Measurements from ENCODE around the gene CDH4.

Gene CDH4

GRCh38 chr20:61680096-61680495 lies 428.0 kb downstream of the CDH4 start:
- TF ChIP-seq CTCF (IDR thresholded peaks at IDR 0.05; ENCODE audit: low read depth, low read length), result no peak
- no peak overlapping the region for H3K4me3 ChIP-seq (ENCODE audit: low read depth, low read length)
- DNase-seq (ENCODE audit: low read depth, low spot score), result no peak
- in situ Hi-C loops (cut with HindIII; ENCODE audit: low sequenced_read_pairs), result no loop called here

- H3K4me3 ChIP-seq (ENCODE audit: low read depth, low read length), result no peak overlapping the region
- DNase-seq (ENCODE audit: low read depth, low spot score), result no peak
- in situ Hi-C loops (cut with HindIII; ENCODE audit: low sequenced_read_pairs), result no loop called here
- no peak for TF ChIP-seq CTCF (IDR thresholded peaks at IDR 0.05; ENCODE audit: low read depth, low read length)
Measured at GRCh38 chr20:61682114-61682995, 430.3 kb downstream of the CDH4 start.

GRCh38 chr20:61682996-61683681 lies 431.1 kb downstream of the CDH4 start:
- DNase-seq (ENCODE audit: low read depth, low spot score), result no peak
- no peak overlapping the region for H3K4me3 ChIP-seq (ENCODE audit: low read depth, low read length)
- in situ Hi-C loops (cut with HindIII; ENCODE audit: low sequenced_read_pairs), result no loop called here
- no peak for TF ChIP-seq CTCF (IDR thresholded peaks at IDR 0.05; ENCODE audit: low read depth, low read length)

GRCh38 chr20:61683721-61684120 lies 431.7 kb downstream of the CDH4 start:
- no peak overlapping the region for H3K4me3 ChIP-seq (ENCODE audit: low read depth, low read length)
- no peak for DNase-seq (ENCODE audit: low read depth, low spot score)
- in situ Hi-C loops (cut with HindIII; ENCODE audit: low sequenced_read_pairs), result no loop called here
- no peak for TF ChIP-seq CTCF (IDR thresholded peaks at IDR 0.05; ENCODE audit: low read depth, low read length)

- no peak for TF ChIP-seq CTCF (IDR thresholded peaks at IDR 0.05; ENCODE audit: low read depth, low read length)
- DNase-seq (ENCODE audit: low read depth, low spot score), result no peak
- no peak overlapping the region for H3K4me3 ChIP-seq (ENCODE audit: low read depth, low read length)
- in situ Hi-C loops (cut with HindIII; ENCODE audit: low sequenced_read_pairs), result no loop called here
Measured at GRCh38 chr20:61684136-61684535, 432.1 kb downstream of the CDH4 start.

GRCh38 chr20:61684583-61685235 lies 432.6 kb downstream of the CDH4 start:
- no peak for TF ChIP-seq CTCF (IDR thresholded peaks at IDR 0.05; ENCODE audit: low read depth, low read length)
- DNase-seq (ENCODE audit: low read depth, low spot score), result no peak
- no peak overlapping the region for H3K4me3 ChIP-seq (ENCODE audit: low read depth, low read length)
- in situ Hi-C loops (cut with HindIII; ENCODE audit: low sequenced_read_pairs), result no loop called here

Data from astrocyte of the spinal cord (primary cell).